Measurements from ENCODE around the gene CKMT1A.

DNA sequence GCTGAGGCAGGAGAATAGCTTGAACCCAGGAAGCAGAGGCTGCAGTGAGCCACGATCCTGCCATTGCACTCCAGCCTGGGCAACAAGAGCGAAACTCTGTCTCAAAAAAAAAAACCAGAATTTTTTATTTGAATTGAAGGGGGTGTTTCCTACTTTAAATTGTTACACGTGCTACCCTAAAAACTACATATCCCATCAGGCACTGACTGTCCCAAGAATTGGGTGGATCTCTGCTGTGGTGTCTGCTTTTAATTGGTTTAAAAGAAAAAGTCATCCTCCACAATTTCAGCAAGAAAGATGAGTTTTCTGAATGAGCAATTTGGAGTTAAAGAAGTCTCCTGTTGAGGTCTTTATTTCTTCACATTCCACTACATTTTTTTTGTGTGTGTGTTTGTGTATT lies 54.7 kb downstream of the CKMT1A start:
- TF ChIP-seq, protein P1, sequence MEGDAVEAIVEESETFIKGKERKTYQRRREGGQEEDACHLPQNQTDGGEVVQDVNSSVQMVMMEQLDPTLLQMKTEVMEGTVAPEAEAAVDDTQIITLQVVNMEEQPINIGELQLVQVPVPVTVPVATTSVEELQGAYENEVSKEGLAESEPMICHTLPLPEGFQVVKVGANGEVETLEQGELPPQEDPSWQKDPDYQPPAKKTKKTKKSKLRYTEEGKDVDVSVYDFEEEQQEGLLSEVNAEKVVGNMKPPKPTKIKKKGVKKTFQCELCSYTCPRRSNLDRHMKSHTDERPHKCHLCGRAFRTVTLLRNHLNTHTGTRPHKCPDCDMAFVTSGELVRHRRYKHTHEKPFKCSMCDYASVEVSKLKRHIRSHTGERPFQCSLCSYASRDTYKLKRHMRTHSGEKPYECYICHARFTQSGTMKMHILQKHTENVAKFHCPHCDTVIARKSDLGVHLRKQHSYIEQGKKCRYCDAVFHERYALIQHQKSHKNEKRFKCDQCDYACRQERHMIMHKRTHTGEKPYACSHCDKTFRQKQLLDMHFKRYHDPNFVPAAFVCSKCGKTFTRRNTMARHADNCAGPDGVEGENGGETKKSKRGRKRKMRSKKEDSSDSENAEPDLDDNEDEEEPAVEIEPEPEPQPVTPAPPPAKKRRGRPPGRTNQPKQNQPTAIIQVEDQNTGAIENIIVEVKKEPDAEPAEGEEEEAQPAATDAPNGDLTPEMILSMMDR (IDR thresholded peaks at IDR 0.05 in 2 of 3, conservative IDR thresholded peaks at IDR 0.05 in 1 of 3; ENCODE audit: borderline replicate concordance in 1 of 3, insufficient read depth in 1 of 3, low read depth in 2 of 3, low read length in 2 of 3): no peak
- TF ChIP-seq EZH2 (IDR thresholded peaks at IDR 0.05) (no peak), SP1 (IDR thresholded peaks at IDR 0.05; ENCODE audit: low read depth) (no peak), RAD21 (IDR thresholded peaks at IDR 0.05; ENCODE audit: low read depth) (no peak), POLR2AphosphoS5 (IDR thresholded peaks at IDR 0.05; ENCODE audit: low read depth, low read length) (no peak)
- TF ChIP-seq, protein P2, sequence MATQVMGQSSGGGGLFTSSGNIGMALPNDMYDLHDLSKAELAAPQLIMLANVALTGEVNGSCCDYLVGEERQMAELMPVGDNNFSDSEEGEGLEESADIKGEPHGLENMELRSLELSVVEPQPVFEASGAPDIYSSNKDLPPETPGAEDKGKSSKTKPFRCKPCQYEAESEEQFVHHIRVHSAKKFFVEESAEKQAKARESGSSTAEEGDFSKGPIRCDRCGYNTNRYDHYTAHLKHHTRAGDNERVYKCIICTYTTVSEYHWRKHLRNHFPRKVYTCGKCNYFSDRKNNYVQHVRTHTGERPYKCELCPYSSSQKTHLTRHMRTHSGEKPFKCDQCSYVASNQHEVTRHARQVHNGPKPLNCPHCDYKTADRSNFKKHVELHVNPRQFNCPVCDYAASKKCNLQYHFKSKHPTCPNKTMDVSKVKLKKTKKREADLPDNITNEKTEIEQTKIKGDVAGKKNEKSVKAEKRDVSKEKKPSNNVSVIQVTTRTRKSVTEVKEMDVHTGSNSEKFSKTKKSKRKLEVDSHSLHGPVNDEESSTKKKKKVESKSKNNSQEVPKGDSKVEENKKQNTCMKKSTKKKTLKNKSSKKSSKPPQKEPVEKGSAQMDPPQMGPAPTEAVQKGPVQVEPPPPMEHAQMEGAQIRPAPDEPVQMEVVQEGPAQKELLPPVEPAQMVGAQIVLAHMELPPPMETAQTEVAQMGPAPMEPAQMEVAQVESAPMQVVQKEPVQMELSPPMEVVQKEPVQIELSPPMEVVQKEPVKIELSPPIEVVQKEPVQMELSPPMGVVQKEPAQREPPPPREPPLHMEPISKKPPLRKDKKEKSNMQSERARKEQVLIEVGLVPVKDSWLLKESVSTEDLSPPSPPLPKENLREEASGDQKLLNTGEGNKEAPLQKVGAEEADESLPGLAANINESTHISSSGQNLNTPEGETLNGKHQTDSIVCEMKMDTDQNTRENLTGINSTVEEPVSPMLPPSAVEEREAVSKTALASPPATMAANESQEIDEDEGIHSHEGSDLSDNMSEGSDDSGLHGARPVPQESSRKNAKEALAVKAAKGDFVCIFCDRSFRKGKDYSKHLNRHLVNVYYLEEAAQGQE (IDR thresholded peaks at IDR 0.05; ENCODE audit: low read depth): no peak

All from HCT116 (cell line).